ENCODE data around the gene ST8SIA2.

Gene ST8SIA2

DNA sequence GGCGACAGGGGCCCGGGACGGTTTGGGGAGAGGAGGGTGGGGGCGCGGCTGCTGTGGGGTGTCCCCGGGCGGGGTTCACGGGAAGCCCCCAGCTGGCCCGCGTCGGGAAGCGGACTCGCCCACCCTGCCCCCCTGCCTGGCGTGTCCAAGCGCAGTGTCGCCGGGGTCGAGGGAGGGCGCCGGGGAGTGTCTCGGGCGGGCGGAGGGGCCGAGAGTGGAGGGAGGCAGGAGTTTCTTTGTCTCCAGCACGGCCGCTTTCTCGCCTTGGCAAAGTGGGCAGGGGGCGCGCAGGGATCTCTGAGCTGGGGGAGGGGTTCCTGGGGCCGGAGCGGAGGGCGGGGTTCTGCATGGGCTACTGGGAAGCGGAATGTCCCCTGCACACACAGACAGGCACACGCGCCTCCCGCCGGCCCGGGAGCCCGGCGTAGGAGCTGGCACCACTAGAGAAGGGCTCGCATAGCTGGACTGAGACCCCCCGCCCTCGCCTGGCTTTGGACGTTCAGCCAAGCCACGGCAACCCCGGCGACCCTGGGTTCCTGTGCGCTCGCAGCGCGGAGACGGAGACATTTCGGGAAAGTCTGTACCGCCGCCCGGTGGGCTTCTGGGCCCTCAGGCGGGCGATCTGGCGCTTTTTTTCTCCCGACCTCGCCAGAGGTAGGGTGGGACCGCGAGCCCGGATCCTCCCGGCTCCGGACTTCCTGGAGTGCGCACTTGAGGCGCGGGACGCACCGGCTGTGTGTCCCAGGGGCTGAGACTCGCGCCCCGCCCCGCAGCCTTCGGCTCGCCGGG lies 822 bp downstream of the ST8SIA2 start:
- no peak for DNase-seq (ENCODE audit: low read depth)
- TF ChIP-seq, protein P1, sequence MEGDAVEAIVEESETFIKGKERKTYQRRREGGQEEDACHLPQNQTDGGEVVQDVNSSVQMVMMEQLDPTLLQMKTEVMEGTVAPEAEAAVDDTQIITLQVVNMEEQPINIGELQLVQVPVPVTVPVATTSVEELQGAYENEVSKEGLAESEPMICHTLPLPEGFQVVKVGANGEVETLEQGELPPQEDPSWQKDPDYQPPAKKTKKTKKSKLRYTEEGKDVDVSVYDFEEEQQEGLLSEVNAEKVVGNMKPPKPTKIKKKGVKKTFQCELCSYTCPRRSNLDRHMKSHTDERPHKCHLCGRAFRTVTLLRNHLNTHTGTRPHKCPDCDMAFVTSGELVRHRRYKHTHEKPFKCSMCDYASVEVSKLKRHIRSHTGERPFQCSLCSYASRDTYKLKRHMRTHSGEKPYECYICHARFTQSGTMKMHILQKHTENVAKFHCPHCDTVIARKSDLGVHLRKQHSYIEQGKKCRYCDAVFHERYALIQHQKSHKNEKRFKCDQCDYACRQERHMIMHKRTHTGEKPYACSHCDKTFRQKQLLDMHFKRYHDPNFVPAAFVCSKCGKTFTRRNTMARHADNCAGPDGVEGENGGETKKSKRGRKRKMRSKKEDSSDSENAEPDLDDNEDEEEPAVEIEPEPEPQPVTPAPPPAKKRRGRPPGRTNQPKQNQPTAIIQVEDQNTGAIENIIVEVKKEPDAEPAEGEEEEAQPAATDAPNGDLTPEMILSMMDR (conservative IDR thresholded peaks at IDR 0.05; ENCODE audit: low read depth, low read length): no peak
- peak overlapping the region; percentile 47 for H3K4me3 ChIP-seq (ENCODE audit: low read length)

DNA sequence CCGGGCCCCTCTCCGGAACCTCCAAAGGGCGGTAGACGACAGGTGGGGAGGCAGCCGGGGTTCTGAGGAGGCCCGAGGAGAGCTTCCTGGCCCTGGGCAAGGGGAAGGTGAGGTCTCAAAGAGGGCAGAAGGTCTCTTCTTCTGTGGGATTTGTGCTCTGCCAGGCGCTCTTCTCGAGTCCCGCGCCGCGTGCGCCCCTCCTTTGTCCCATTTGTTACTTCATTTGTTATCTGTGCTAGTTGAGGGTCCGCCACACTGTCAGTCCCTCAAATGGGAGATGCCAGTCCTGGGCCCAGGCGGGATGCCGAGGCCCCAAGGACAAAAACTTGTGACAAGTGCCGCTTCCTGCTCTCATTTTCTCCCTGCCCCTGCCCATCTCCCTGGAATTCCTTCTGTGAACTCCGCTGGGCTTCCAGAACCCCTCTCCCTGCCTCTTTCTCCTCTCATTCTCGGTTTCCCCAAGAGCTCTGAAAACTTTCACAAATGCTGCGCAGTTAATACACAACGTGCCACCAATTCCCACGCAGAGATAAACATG lies 1.5 kb downstream of the ST8SIA2 start:
- no peak for DNase-seq (ENCODE audit: low read depth)
- TF ChIP-seq, protein P1 (conservative IDR thresholded peaks at IDR 0.05; ENCODE audit: low read depth, low read length): no peak
- peak overlapping the region; percentile 47 for H3K4me3 ChIP-seq (ENCODE audit: low read length)

DNA sequence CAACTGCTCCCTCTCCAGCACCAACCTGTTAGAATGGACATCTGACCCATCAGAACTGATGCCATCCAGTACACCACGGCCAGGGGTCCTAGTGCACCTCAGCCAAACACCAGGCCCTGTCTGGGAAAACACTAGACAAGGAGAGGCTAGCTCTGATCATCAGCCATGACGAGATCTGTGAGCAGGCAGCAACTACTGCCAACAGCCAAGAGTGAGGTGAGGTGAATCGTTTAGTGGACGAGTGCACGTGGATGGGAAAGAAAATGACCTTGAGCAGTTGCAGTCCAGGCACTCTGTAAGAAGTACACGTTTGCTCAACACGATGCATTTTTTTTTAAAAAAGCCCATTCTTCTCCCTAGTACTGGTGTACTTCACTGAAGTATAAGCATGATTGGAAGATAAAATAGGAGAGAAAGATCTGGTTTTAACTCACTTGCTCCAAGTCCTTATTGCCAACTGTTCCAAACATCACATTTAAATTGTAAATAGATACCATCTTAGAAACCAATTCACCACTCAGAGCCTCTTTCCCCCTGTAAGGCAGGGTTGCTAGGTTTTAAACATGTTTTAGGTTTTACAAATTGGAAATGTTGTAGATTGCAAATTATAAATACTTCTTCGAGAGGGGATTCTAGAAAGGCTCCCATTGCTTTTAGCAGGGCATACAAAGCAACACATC lies 5.7 kb downstream of the ST8SIA2 start:
- TF ChIP-seq, protein P1 (conservative IDR thresholded peaks at IDR 0.05; ENCODE audit: low read depth, low read length): no peak
- DNase-seq (ENCODE audit: low read depth): no peak
- H3K4me3 ChIP-seq (ENCODE audit: low read length): no peak overlapping the region

DNA sequence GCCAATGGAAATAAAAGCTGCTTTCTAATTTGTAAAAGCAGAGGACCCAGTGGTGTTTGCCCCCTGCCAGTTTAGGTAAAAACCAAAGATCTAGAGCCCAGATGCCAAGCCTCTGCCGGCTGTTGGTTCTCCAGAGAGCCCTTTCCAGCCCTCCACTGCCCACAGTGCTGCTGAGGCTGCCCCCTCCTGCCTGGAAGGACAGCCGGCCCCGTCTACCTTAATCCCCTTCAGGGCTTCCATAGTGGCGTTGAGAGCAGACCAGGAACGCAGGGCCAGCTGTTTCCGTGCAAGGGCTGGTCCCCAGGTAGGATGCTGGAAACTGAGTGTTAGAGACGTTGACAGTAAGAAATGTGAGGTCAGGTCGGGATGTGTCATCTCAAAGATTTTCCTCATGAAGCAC lies 6.9 kb downstream of the ST8SIA2 start:
- no peak for DNase-seq (ENCODE audit: low read depth)
- H3K4me3 ChIP-seq (ENCODE audit: low read length): no peak overlapping the region
- TF ChIP-seq, protein P1 (conservative IDR thresholded peaks at IDR 0.05; ENCODE audit: low read depth, low read length): no peak

DNA sequence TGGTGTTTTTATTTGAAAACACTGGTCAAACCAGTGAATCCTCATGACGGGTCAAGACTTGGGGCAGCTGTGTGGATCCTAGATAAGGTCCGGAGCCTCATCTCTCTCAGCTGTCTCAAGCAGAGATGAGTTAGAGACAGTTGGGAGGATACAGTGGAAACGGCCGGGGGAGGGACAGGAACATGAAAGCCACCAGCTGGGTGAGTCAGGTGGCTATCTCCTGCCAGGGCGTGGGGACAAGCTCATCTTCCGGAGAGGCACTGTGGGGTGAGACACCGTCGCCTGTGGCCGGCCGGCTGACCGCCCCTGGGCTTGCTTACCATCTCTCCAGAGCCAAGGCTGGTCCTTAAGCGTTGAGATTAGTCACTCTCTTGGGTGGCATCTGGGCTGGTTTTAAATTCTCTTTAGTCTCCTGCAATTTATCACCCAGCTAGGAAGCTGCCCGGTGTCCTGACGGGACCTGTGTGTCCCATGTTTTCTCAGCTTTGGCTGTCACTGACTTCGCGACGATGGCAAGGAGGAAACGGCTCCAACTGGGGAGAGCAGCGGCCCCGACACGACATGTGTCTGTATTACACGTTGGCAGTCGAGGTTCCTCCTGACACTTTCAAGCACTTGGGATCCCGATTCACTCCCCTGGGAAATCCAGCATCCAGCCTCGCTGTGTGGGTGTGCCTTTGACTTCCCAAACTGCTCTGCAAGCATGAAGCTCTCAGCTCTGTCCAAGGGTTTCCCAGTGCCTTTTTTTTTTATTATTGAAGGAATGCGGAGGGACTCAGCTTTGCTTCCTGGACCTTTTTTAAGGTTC lies 7.5 kb downstream of the ST8SIA2 start:
- TF ChIP-seq, protein P1 (conservative IDR thresholded peaks at IDR 0.05; ENCODE audit: low read depth, low read length): no peak
- DNase-seq (ENCODE audit: low read depth): no peak
- H3K4me3 ChIP-seq (ENCODE audit: low read length): no peak overlapping the region

DNA sequence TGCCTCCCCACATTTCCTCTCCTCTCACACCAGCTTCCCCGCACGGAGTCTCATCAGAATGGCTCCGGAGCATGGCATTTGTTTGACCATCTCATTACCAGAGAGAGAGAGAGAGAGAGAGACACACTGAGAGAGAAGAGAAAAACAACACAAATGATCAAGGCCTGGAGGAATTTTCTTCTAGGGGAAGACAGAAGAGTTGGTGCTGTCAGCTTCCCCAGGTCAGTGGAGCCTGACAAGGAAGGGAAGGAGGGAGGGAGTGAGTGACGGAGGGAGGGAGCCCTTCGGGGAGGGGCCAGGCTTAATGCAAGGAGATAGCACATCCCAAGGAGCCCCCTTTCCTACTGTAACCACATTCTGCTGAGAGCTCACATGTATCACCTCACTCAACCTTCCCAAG lies 9.1 kb downstream of the ST8SIA2 start:
- DNase-seq (ENCODE audit: low read depth): no peak
- TF ChIP-seq, protein P1 (conservative IDR thresholded peaks at IDR 0.05; ENCODE audit: low read depth, low read length): no peak
- no peak overlapping the region for H3K4me3 ChIP-seq (ENCODE audit: low read length)

All from retinal pigment epithelial cell (primary cell).